Measurements from ENCODE around the gene SMIM3.
"Not testable (repeated sequence)": the region's sequence is repeated elsewhere in the genome, so short reads cannot be mapped to it uniquely, and the experiment has no call there.

SMIM3 gene

GRCh38 chr5:150801117-150801927 is 22.8 kb downstream of the SMIM3 start:
- peak; percentile 50 to 68 for DNase-seq

GRCh38 chr5:150804388-150804787 is 25.8 kb downstream of the SMIM3 start:
- no peak for DNase-seq

- DNase-seq, result no peak
Observed at GRCh38 chr5:150809363-150809762, 30.8 kb downstream of the SMIM3 start.

- DNase-seq, result no peak
Observed at GRCh38 chr5:150815010-150815409, 36.5 kb downstream of the SMIM3 start.

- no peak for DNase-seq
Observed at GRCh38 chr5:150816946-150817345, 38.4 kb downstream of the SMIM3 start.

- no peak for DNase-seq
Observed at GRCh38 chr5:150829744-150830143, 51.2 kb downstream of the SMIM3 start.

GRCh38 chr5:150831821-150832220 is 53.3 kb downstream of the SMIM3 start:
- not testable (repeated sequence) for DNase-seq

GRCh38 chr5:150836064-150836463 is 57.5 kb downstream of the SMIM3 start:
- no peak for DNase-seq

- no peak for DNase-seq
Observed at GRCh38 chr5:150836703-150837102, 58.1 kb downstream of the SMIM3 start.

- not testable (repeated sequence) for DNase-seq
Observed at GRCh38 chr5:150845185-150845859, 66.8 kb downstream of the SMIM3 start.

GRCh38 chr5:150846308-150846653 is 67.7 kb downstream of the SMIM3 start, which contains the start of gene IRGM:
IRGM (plus strand) TSS chr5:150846521; CDS start chr5:150848124, 1,603 bp downstream.
- not testable (repeated sequence) for DNase-seq
